OCI-LY7 (cell line): ENCODE measurements around the gene ASB11. TPM values are rescaled to one million over a fixed set of nuclear protein-coding genes. Genes with fewer than 3 reads are reported as not detected.
"Not testable (repeated sequence)": the region's sequence is repeated elsewhere in the genome, so short reads cannot be mapped to it uniquely, and the experiment has no call there.

ENCODE experiments used
- BruUV-seq: library from RNA; stranded (reverse); fragments of 400-500 nt; replicated peaks from 2 replicates; lab custom pipeline; 2021; lab: Mats Ljungman, UMichigan
- CTCF ChIA-PET: fragments of 300-600 bp; sonication (Branson Sonifier 250); formaldehyde crosslinking; loops from one replicate; lab custom pipeline; 2022; ENCODE audit warnings: antibody characterized with exemption; ENCODE audit not compliant: unreplicated experiment; lab: Charles Lee
- POLR2A ChIA-PET: fragments of 300-600 bp; sonication (Branson Sonifier 250); formaldehyde crosslinking; loops from one replicate; lab custom pipeline; 2022; ENCODE audit warnings: antibody characterized with exemption; lab: Charles Lee
- DNase-seq: peaks from one replicate; pipeline ENCODE4 v3.0.0-alpha.2; 2015; ENCODE audit warnings: low spot score
- H2AFZ ChIP-seq: fragments of 200-600 bp; sonication (generic), shearing (Covaris generic); 2 replicates; pipeline ENCODE4 v1.6.1; 2014; ENCODE audit warnings: mild to moderate bottlenecking, antibody characterized with exemption, low read length, moderate library complexity
- H3K27ac ChIP-seq: fragments of 200-600 bp; sonication (generic); 2 replicates; pipeline ENCODE4 v1.5.1; 2014; ENCODE audit warnings: mixed run types, low read depth, mild to moderate bottlenecking, moderate library complexity, low read length, inconsistent platforms; ENCODE audit not compliant: poor library complexity, severe bottlenecking
- H3K36me3 ChIP-seq: fragments of 200-600 bp; sonication (generic); 2 replicates; pipeline ENCODE4 v1.6.1; 2014; ENCODE audit warnings: mild to moderate bottlenecking, antibody characterized with exemption, low read length, moderate library complexity, mixed read lengths; ENCODE audit not compliant: insufficient read depth
- H3K4me1 ChIP-seq: fragments of 200-600 bp; sonication (generic); 2 replicates; pipeline ENCODE4 v1.5.1; 2014; ENCODE audit warnings: mild to moderate bottlenecking, low read length; ENCODE audit not compliant: insufficient read depth, poor library complexity, severe bottlenecking
- H3K4me2 ChIP-seq: fragments of 200-600 bp; sonication (generic); 2 replicates; pipeline ENCODE4 v1.6.1; 2014; ENCODE audit warnings: mild to moderate bottlenecking, low read length
- H3K4me3 ChIP-seq: fragments of 200-600 bp; sonication (generic); 2 replicates; pipeline ENCODE4 v1.5.1; 2014; ENCODE audit warnings: mild to moderate bottlenecking, low read depth, low read length; ENCODE audit not compliant: poor library complexity, severe bottlenecking
- H3K79me2 ChIP-seq: fragments of 200-600 bp; sonication (generic); 2 replicates; pipeline ENCODE4 v1.6.1; 2016; ENCODE audit warnings: low read depth, mild to moderate bottlenecking, low read length, moderate library complexity, mixed read lengths; ENCODE audit not compliant: insufficient read depth
- H3K9me2 ChIP-seq: fragments of 200-600 bp; sonication (generic); 2 replicates; pipeline ENCODE4 v1.6.1; 2016; ENCODE audit warnings: mild to moderate bottlenecking, low read length, mixed read lengths; ENCODE audit not compliant: insufficient read depth
- H3K9me3 ChIP-seq: fragments of 200-600 bp; sonication (generic); 2 replicates; pipeline ENCODE4 v1.6.1; 2014; ENCODE audit warnings: mild to moderate bottlenecking, mixed run types, low read length, mixed read lengths
- H4K20me1 ChIP-seq: fragments of 200-600 bp; sonication (generic); 2 replicates; pipeline ENCODE4 v1.6.1; 2014; ENCODE audit warnings: mild to moderate bottlenecking, antibody characterized with exemption, low read length, moderate library complexity, mixed read lengths; ENCODE audit not compliant: insufficient read depth
- CTCF ChIP-seq: fragments of 200-600 bp; sonication (generic); conservative IDR thresholded peaks from 2 replicates; pipeline ENCODE4 v1.5.1; 2014; ENCODE audit warnings: mild to moderate bottlenecking, antibody characterized with exemption, low read length, moderate library complexity, mixed read lengths
- EZH2phosphoT487 ChIP-seq: fragments of 200-600 bp; sonication (generic); IDR thresholded peaks from 2 replicates; pipeline ENCODE4 v1.6.1; 2018; ENCODE audit warnings: low read depth, borderline replicate concordance, mild to moderate bottlenecking, mixed run types, antibody characterized with exemption, low read length, moderate library complexity, mixed read lengths
- intact Hi-C: fragments of 100-400 bp; cut with micrococcal nuclease; formaldehyde crosslinking; loops from one replicate; pipeline ENCODE4 v1.10.0; 2022; ENCODE audit not compliant: unreplicated experiment
- total RNA-seq, 2 experiments: library from RNA; depleted of rRNA in 1 of 2; stranded (reverse); fragments of >200 nt in 1 of 2; shearing (Covaris generic) in 1 of 2; gene quantifications; 2 replicates each; pipeline ENCODE4 v1.2.3, GENCODE V29; 2014 to 2022

The ASB11 gene
- total RNA-seq, 2 experiments from 2014 or later = not detected

DNA sequence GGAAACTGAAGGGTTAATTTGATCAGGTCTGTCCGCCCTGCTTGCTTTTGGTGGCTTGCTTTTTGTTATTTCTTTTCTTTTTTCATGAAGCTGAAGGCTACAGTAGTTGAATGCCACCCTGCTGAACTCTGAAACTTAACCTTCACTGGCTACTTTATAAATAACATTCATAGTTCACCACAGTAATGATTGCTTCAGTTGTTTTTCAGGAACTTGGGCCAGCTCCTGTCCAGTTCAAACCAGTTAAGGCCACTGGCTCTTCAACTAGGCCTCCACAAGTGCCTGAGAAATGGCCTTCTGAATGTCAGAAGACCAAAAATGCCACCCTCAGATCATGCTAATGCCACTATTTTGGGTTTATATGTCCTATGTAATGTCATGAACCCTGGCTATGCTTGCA, 37.8 kb downstream of the ASB11 start:
- no peak for TF ChIP-seq EZH2phosphoT487
- no peak for TF ChIP-seq CTCF
- Histone ChIP-seq H3K36me3 (no peaks in the 10 kb centered on the region), H3K4me3 (no peak overlapping the region), H3K4me1 (no peaks in the 10 kb centered on the region), H3K27ac (no peak overlapping the region), H3K4me2 (no peak overlapping the region), H4K20me1 (no peaks in the 10 kb centered on the region), H3K9me2 (no peaks in the 10 kb centered on the region), H3K9me3 (no peaks in the 10 kb centered on the region), H2AFZ (no peak overlapping the region), H3K79me2 (no peaks in the 10 kb centered on the region)
- no peak for DNase-seq
- ChIA-PET POLR2A (no interaction called here), CTCF (no interaction called here)
- intact Hi-C loops = no loop called here
- BruUV-seq = no TSS peak

- no TSS peak for BruUV-seq
- no peaks in the 10 kb centered on the region for H3K9me2 ChIP-seq
- H2AFZ ChIP-seq = no peak overlapping the region
- POLR2A ChIA-PET = no interaction called here
- intact Hi-C loops = no loop called here
- no peak overlapping the region for H3K4me2 ChIP-seq
- no peak for DNase-seq
- H3K27ac ChIP-seq = no peak overlapping the region
- TF ChIP-seq CTCF (no peak), EZH2phosphoT487 (no peak)
- H3K4me3 ChIP-seq = no peak overlapping the region
- H3K79me2 ChIP-seq = no peaks in the 10 kb centered on the region
- no peaks in the 10 kb centered on the region for H4K20me1 ChIP-seq
- no peaks in the 10 kb centered on the region for H3K36me3 ChIP-seq
- H3K4me1 ChIP-seq = no peaks in the 10 kb centered on the region
- CTCF ChIA-PET = no interaction called here
- H3K9me3 ChIP-seq = no peaks in the 10 kb centered on the region
These were observed 40.5 kb downstream of the ASB11 start for GRCh38 chrX:15274946-15275345.

DNA sequence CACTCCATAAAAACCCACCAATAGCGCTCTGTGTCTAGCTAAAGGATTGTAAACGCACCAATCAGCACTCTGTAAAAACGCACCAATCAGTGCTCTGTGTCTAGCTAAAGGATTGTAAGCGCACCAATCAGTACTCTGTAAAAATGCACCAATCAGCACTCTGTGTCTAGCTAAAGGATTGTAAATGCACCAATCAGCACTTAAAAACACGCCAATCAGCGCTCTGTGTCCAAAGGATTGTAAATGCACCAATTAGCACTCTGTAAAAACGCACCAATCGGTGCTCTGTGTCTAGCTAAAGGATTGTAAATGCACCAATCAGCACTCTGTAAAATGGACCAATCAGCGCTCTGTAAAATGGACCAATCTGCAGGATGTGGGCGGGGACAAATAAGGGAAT, 42.2 kb downstream of the ASB11 start:
- H4K20me1 ChIP-seq, CTCF ChIA-PET, H3K79me2 ChIP-seq, BruUV-seq, DNase-seq, H2AFZ ChIP-seq, H3K9me2 ChIP-seq, H3K9me3 ChIP-seq, intact Hi-C loops, H3K4me3 ChIP-seq, H3K27ac ChIP-seq, H3K4me1 ChIP-seq, H3K4me2 ChIP-seq, H3K36me3 ChIP-seq, POLR2A ChIA-PET: not testable (repeated sequence)
